ENCODE measurements around the gene CELSR1. TPM values are rescaled to one million over a fixed set of nuclear protein-coding genes. Genes with fewer than 3 reads are reported as not detected.

CELSR1 gene
- total and polyA plus RNA-seq, 2 donors (not counting 1 experiment from before 2014, with no cell fraction given), result 0.07 to 1.8 TPM

DNA sequence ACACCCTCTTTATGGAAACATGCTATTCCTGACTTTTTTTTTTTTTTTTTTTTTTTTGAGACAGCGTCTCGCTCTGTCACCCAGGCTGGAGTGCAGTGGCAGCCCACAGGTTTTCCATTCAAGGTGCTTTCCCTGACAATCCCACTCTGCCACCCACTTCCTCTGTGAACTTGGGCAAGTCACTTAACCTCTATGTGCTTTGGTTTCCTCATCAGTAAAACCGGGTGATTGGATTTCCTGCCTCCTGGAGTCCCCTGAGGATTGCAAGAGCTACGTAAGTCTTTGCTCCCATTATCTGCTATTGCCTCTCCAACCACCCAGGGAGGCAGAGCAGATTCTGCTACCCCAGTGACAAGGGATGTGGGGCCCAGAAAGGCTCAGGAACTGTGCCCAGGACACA is 54.1 kb downstream of the CELSR1 start:
- H3K27ac ChIP-seq (ENCODE audit: insufficient read depth, low read length), result no peak overlapping the region
- no peak for TF ChIP-seq CTCF (conservative IDR thresholded peaks at IDR 0.05 in 1 of 2, IDR thresholded peaks at IDR 0.05 in 1 of 2; ENCODE audit: low read depth in 1 of 2, low read length in 2 of 2)
- TF ChIP-seq EZH2 (IDR thresholded peaks at IDR 0.05; ENCODE audit: low read length, missing control alignments), result no peak
- peaks cover 5% of the 10 kb centered on the region for H3K27me3 ChIP-seq (ENCODE audit: control insufficient read depth, insufficient read depth, low read length)
- H2AFZ ChIP-seq (ENCODE audit: low read length), result no peak overlapping the region
- no peaks in the 10 kb centered on the region for H4K20me1 ChIP-seq (ENCODE audit: control insufficient read depth, extremely low read depth, insufficient read depth, low read length)
- H3K4me3 ChIP-seq (replicated peaks in 1 of 4; ENCODE audit: control extremely low read depth in 1 of 4, insufficient read depth in 1 of 4, low read depth in 3 of 4, low read length in 4 of 4), result no peak overlapping the region
- H3K9me3 ChIP-seq (ENCODE audit: control insufficient read depth, insufficient read depth, low read depth, low read length), result no peaks in the 10 kb centered on the region
- H3K9ac ChIP-seq (ENCODE audit: insufficient read depth, low read length), result no peak overlapping the region
- H3K4me1 ChIP-seq (ENCODE audit: control insufficient read depth, extremely low read depth, insufficient read depth, low read length), result no peaks in the 10 kb centered on the region
- no peak overlapping the region for H3K4me2 ChIP-seq (ENCODE audit: extremely low read depth, insufficient read depth, low read length)
- DNase-seq (ENCODE audit: low read depth in 2 of 2), result no peak
- H3K79me2 ChIP-seq (ENCODE audit: control insufficient read depth, insufficient read depth, low read length), result no peaks in the 10 kb centered on the region
- H3K36me3 ChIP-seq (ENCODE audit: control insufficient read depth, insufficient read depth, low read length), result no peaks in the 10 kb centered on the region

DNA sequence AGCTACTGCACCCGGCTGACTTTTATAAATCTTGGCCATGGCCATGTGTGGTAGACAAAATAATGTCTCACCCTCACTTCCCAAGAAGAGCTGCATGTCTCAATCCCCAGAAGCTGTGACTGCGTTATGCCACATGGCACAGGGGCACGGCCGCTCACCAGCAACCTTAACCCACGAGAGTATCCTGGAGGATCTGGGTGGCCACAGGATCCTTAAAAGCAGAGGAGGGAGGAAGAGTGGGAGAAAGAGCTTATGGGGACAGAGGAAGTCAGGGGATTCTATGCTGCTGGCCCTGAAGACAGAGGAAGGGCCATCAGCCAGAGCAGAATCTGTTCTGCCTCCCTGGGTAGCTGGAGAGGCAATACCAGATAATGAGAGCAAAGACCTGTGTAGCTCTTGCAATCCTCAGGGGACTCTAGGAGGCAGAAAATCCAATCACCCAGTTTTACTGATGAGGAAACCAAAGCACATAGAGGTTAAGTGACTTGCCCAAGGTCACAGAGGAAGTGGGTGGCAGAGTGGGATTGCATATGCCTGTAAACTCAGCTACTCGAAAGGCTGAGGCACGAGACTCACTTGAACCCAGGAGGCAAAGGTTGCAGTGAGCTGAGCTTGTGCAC is 55.3 kb downstream of the CELSR1 start:
- Histone ChIP-seq H3K36me3 (ENCODE audit: control insufficient read depth, insufficient read depth, low read length) (no peaks in the 10 kb centered on the region), H3K27ac (ENCODE audit: insufficient read depth, low read length) (no peak overlapping the region), H3K9me3 (ENCODE audit: control insufficient read depth, insufficient read depth, low read depth, low read length) (no peaks in the 10 kb centered on the region), H2AFZ (ENCODE audit: low read length) (no peak overlapping the region), H3K27me3 (ENCODE audit: control insufficient read depth, insufficient read depth, low read length) (peaks cover 5% of the 10 kb centered on the region), H3K4me2 (ENCODE audit: extremely low read depth, insufficient read depth, low read length) (no peak overlapping the region), H4K20me1 (ENCODE audit: control insufficient read depth, extremely low read depth, insufficient read depth, low read length) (no peaks in the 10 kb centered on the region), H3K9ac (ENCODE audit: insufficient read depth, low read length) (no peak overlapping the region), H3K79me2 (ENCODE audit: control insufficient read depth, insufficient read depth, low read length) (no peaks in the 10 kb centered on the region), H3K4me3 (replicated peaks in 1 of 4; ENCODE audit: control extremely low read depth in 1 of 4, insufficient read depth in 1 of 4, low read depth in 3 of 4, low read length in 4 of 4) (no peak overlapping the region), H3K4me1 (ENCODE audit: control insufficient read depth, extremely low read depth, insufficient read depth, low read length) (no peaks in the 10 kb centered on the region)
- DNase-seq (ENCODE audit: low read depth in 2 of 2), result no peak
- TF ChIP-seq CTCF (conservative IDR thresholded peaks at IDR 0.05 in 1 of 2, IDR thresholded peaks at IDR 0.05 in 1 of 2; ENCODE audit: low read depth in 1 of 2, low read length in 2 of 2), result no peak
- no peak for TF ChIP-seq EZH2 (IDR thresholded peaks at IDR 0.05; ENCODE audit: low read length, missing control alignments)

DNA sequence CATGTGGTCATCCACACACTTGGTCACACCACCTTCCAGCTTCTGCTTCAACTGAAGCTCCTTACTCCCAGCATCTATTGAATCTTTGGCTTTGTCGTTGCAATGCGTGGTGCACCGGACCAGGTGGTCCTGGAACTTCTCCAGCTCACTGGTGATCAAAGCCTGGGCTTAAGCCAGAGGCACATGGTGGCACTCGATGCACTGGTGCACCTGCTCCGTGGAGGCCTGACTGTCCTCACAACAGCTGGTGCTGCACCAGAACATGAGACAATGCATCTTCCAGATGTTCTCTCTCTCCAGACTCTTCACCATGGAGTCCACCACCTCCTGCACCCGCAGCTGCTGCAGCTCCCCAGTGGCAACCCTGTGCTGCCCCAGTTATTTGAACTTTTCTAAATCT is 56.0 kb downstream of the CELSR1 start:
- H3K4me2 ChIP-seq (ENCODE audit: extremely low read depth, insufficient read depth, low read length), result no peak overlapping the region
- no peaks in the 10 kb centered on the region for H3K9me3 ChIP-seq (ENCODE audit: control insufficient read depth, insufficient read depth, low read depth, low read length)
- TF ChIP-seq EZH2 (IDR thresholded peaks at IDR 0.05; ENCODE audit: low read length, missing control alignments), result no peak
- no peak for TF ChIP-seq CTCF (conservative IDR thresholded peaks at IDR 0.05 in 1 of 2, IDR thresholded peaks at IDR 0.05 in 1 of 2; ENCODE audit: low read depth in 1 of 2, low read length in 2 of 2)
- H3K4me1 ChIP-seq (ENCODE audit: control insufficient read depth, extremely low read depth, insufficient read depth, low read length), result no peaks in the 10 kb centered on the region
- H3K79me2 ChIP-seq (ENCODE audit: control insufficient read depth, insufficient read depth, low read length), result no peaks in the 10 kb centered on the region
- H2AFZ ChIP-seq (ENCODE audit: low read length), result no peak overlapping the region
- no peak overlapping the region for H3K4me3 ChIP-seq (replicated peaks in 1 of 4; ENCODE audit: control extremely low read depth in 1 of 4, insufficient read depth in 1 of 4, low read depth in 3 of 4, low read length in 4 of 4)
- no peaks in the 10 kb centered on the region for H4K20me1 ChIP-seq (ENCODE audit: control insufficient read depth, extremely low read depth, insufficient read depth, low read length)
- no peak for DNase-seq (ENCODE audit: low read depth in 2 of 2)
- H3K9ac ChIP-seq (ENCODE audit: insufficient read depth, low read length), result no peak overlapping the region
- H3K27me3 ChIP-seq (ENCODE audit: control insufficient read depth, insufficient read depth, low read length), result peaks cover 5% of the 10 kb centered on the region
- no peak overlapping the region for H3K27ac ChIP-seq (ENCODE audit: insufficient read depth, low read length)
- no peaks in the 10 kb centered on the region for H3K36me3 ChIP-seq (ENCODE audit: control insufficient read depth, insufficient read depth, low read length)
